Esophagus squamous epithelium (tissue), 5 donors: ENCODE data around the gene MADCAM1. TPM values are rescaled to one million over a fixed set of nuclear protein-coding genes. Genes with fewer than 3 reads are reported as not detected.

Experiments used
- DNase-seq: peaks from one replicate; lab custom pipeline; 2025; lab: John Stamatoyannopoulos, UW
- H3K27ac ChIP-seq, 4 donors: fragments of 200-600 bp; sonication (generic); one replicate each; pipeline ENCODE4 v1.5.1; 2016 to 2019; ENCODE audit warnings: mild to moderate bottlenecking in 1 of 4
- H3K27me3 ChIP-seq, 4 donors: fragments of 200-600 bp; sonication (generic); 1 replicate in 3 of 4; 2 replicates in 1 of 4; pipeline versions ENCODE4 v1.5.1 to v1.6.0; 2017 to 2021; ENCODE audit warnings: antibody characterized with exemption in 1 of 4
- H3K36me3 ChIP-seq, 3 donors: fragments of 200-600 bp; sonication (generic); one replicate each; pipeline ENCODE4 v1.5.1; 2016 to 2019
- H3K4me1 ChIP-seq, 3 donors: fragments of 200-600 bp; sonication (generic); one replicate each; pipeline ENCODE4 v1.5.1; 2017 to 2019
- H3K4me3 ChIP-seq, 4 donors: fragments of 200-600 bp; sonication (generic); 1 replicate in 3 of 4; 2 replicates in 1 of 4; pipeline ENCODE4 v1.5.1; 2016 to 2019; ENCODE audit warnings: mild to moderate bottlenecking in 2 of 4, moderate library complexity in 1 of 4
- H3K9me3 ChIP-seq, 3 donors: fragments of 200-600 bp; sonication (generic); one replicate each; pipeline ENCODE4 v1.5.1; 2016 to 2019
- CTCF ChIP-seq, 6 experiments: fragments of 450-650 bp in 4 of 6; fragments of 200-600 bp in 2 of 6; sonication (generic) in 2 of 6; IDR thresholded peaks; one replicate each; pipeline ENCODE4 v1.5.1; 2016 to 2019; ENCODE audit warnings: antibody characterized with exemption in 6 of 6, mild to moderate bottlenecking in 4 of 6, moderate library complexity in 4 of 6
- POLR2A ChIP-seq, 4 donors: fragments of 450-650 bp; IDR thresholded peaks; one replicate each; pipeline ENCODE4 v1.6.1; 2017; ENCODE audit warnings: antibody characterized with exemption in 4 of 4, mild to moderate bottlenecking in 4 of 4, moderate library complexity in 3 of 4
- WGBS, 2 donors: methylation state at CpG; one replicate each; pipeline ENCODE4 v1.1.5; 2018; 5-methylcytosine and 5-hydroxymethylcytosine counted together
- intact Hi-C: fragments of 100-400 bp; cut with DNase I; formaldehyde crosslinking; loops from one replicate; pipeline ENCODE4 v1.15.0; 2022
- total RNA-seq, 4 donors: library from RNA; depleted of rRNA; stranded (reverse); fragments of >200 nt; gene quantifications; one replicate each; pipeline ENCODE4 v1.1.0, GENCODE V29; 2016
- donor health status: DM: yes; HTN: yes; CAD: no.

Gene MADCAM1
- total RNA-seq, 4 donors from 2014 or later = 0.19 to 0.40 TPM; not detected in 2

- intact Hi-C loops = no loop called here
- H3K27ac ChIP-seq = no peak overlapping the region
- H3K9me3 ChIP-seq = no peaks in the 10 kb centered on the region
- H3K27me3 ChIP-seq = peaks cover 7 to 59% (median 11%) of the 10 kb centered on the region in 4 donors
- TF ChIP-seq CTCF (IDR thresholded peaks at IDR 0.05) (no peak), POLR2A (IDR thresholded peaks at IDR 0.05) (no peak)
- no CpG with 5 or more reads among the region's 26 CpGs for WGBS, 2 donors
- H3K36me3 ChIP-seq = no peaks in the 10 kb centered on the region
- H3K4me3 ChIP-seq = no peak overlapping the region
- peaks cover 4 to 38% (median 13%) of the 10 kb centered on the region in 3 donors for H3K4me1 ChIP-seq
- no peak for DNase-seq
Observed at GRCh38 chr19:498511-498891, 2.2 kb downstream of the MADCAM1 start.

- H3K9me3 ChIP-seq = no peaks in the 10 kb centered on the region
- no peak overlapping the region for H3K27ac ChIP-seq
- no peak overlapping the region for H3K4me3 ChIP-seq
- H3K4me1 ChIP-seq = peaks cover 4 to 38% (median 13%) of the 10 kb centered on the region in 3 donors
- H3K27me3 ChIP-seq = peaks cover 7 to 58% (median 11%) of the 10 kb centered on the region in 4 donors
- no peak for TF ChIP-seq POLR2A (IDR thresholded peaks at IDR 0.05)
- TF ChIP-seq CTCF (IDR thresholded peaks at IDR 0.05) = no peak
- DNase-seq = no peak
- intact Hi-C loops = no loop called here
- WGBS, 2 donors = 69 to 74% methylated on average over 29 to 31 of the region's 31 CpGs
- H3K36me3 ChIP-seq = no peaks in the 10 kb centered on the region
Observed at GRCh38 chr19:498977-499623, 2.8 kb downstream of the MADCAM1 start.

- Histone ChIP-seq H3K27me3 (peaks cover 3 to 34% (median 8%) of the 10 kb centered on the region in 4 donors), H3K9me3 (no peaks in the 10 kb centered on the region), H3K27ac (no peak overlapping the region), H3K4me3 (no peak overlapping the region), H3K4me1 (peaks cover 8 to 32% (median 15%) of the 10 kb centered on the region in 3 donors), H3K36me3 (no peaks in the 10 kb centered on the region)
- TF ChIP-seq CTCF (IDR thresholded peaks at IDR 0.05) = no peak
- TF ChIP-seq POLR2A (IDR thresholded peaks at IDR 0.05) = no peak
- no peak for DNase-seq
- intact Hi-C loops = no loop called here
- WGBS, 2 donors = 80 to 91% methylated on average over 8 to 12 of the region's 17 CpGs
Observed at GRCh38 chr19:501646-502045, 5.4 kb downstream of the MADCAM1 start.

GRCh38 chr19:504616-505015 lies 8.3 kb downstream of the MADCAM1 start:
- no peak overlapping the region for H3K27ac ChIP-seq
- 89% methylated on average over 5 of the region's 14 CpGs; no CpG with 5 or more reads in 1 of the 2 donors for WGBS, 2 donors
- no peaks in the 10 kb centered on the region for H3K9me3 ChIP-seq
- no peak for TF ChIP-seq POLR2A (IDR thresholded peaks at IDR 0.05)
- no peak for TF ChIP-seq CTCF (IDR thresholded peaks at IDR 0.05)
- peaks cover 13 to 35% (median 20%) of the 10 kb centered on the region in 3 donors for H3K4me1 ChIP-seq
- intact Hi-C loops = no loop called here
- no peak overlapping the region for H3K4me3 ChIP-seq
- no peak for DNase-seq
- peaks cover 0 to 6% (median 0%) of the 10 kb centered on the region in 4 donors for H3K27me3 ChIP-seq
- peaks cover 0 to 7% (median 0%) of the 10 kb centered on the region in 3 donors for H3K36me3 ChIP-seq
